Smooth muscle cell (in vitro differentiated cells): ENCODE measurements around the gene PPP1R26. TPM values are rescaled to one million over a fixed set of nuclear protein-coding genes. Genes with fewer than 3 reads are reported as not detected.

Experiments
- DNase-seq: peaks from one replicate; lab custom pipeline; 2025; ENCODE audit not compliant: unreplicated experiment; lab: John Stamatoyannopoulos, UW
- H2AFZ ChIP-seq: fragments of 200-600 bp; sonication (generic); 2 replicates; pipeline ENCODE4 v1.6.0; 2016; ENCODE audit warnings: antibody characterized with exemption, low read depth, mild to moderate bottlenecking
- H3F3A ChIP-seq: fragments of 200-600 bp; sonication (generic); 2 replicates; pipeline ENCODE4 v1.6.0; 2017; ENCODE audit warnings: antibody characterized with exemption, low read depth
- H3K27ac ChIP-seq: fragments of 200-600 bp; sonication (generic); 2 replicates; pipeline ENCODE4 v1.5.1; 2016; ENCODE audit warnings: low read depth, mild to moderate bottlenecking
- H3K27me3 ChIP-seq: fragments of 200-600 bp; sonication (generic); 2 replicates; pipeline ENCODE4 v1.6.1; 2016; ENCODE audit warnings: low read depth, mild to moderate bottlenecking
- H3K36me3 ChIP-seq: fragments of 200-600 bp; sonication (generic); 2 replicates; pipeline ENCODE4 v1.5.1; 2016; ENCODE audit warnings: low read depth
- H3K4me1 ChIP-seq: fragments of 200-600 bp; sonication (generic); 2 replicates; pipeline ENCODE4 v1.5.1; 2016; ENCODE audit warnings: low read depth
- H3K4me2 ChIP-seq: fragments of 200-600 bp; sonication (generic); 2 replicates; pipeline ENCODE4 v1.6.0; 2016; ENCODE audit warnings: mild to moderate bottlenecking
- H3K4me3 ChIP-seq: fragments of 200-600 bp; sonication (generic); 2 replicates; pipeline ENCODE4 v1.5.1; 2016; ENCODE audit warnings: mild to moderate bottlenecking
- H3K79me2 ChIP-seq: fragments of 200-600 bp; sonication (generic); 2 replicates; pipeline ENCODE4 v1.6.0; 2016; ENCODE audit warnings: low read depth, mild to moderate bottlenecking
- H3K9ac ChIP-seq: fragments of 200-600 bp; sonication (generic); 2 replicates; pipeline ENCODE4 v1.6.0; 2016; ENCODE audit warnings: low read depth
- H3K9me3 ChIP-seq: fragments of 200-600 bp; sonication (generic); replicated peaks from 2 replicates; pipeline ENCODE4 v1.5.1; 2016; ENCODE audit warnings: low read depth
- H4K20me1 ChIP-seq: fragments of 200-600 bp; sonication (generic); 2 replicates; pipeline ENCODE4 v1.6.0; 2016; ENCODE audit warnings: low read depth
- WGBS: methylation state at CpG from one replicate; pipeline ENCODE4 v1.1.7; 2016; ENCODE audit warnings: low lambda C conversion rate; 5-methylcytosine and 5-hydroxymethylcytosine counted together
- polyA plus RNA-seq: library from polyadenylated mRNA; unstranded; fragments of >200 nt; fragmentation: Nextera tagmentation; extraction: Ambion mirVana; gene quantifications from 2 replicates; pipeline ENCODE4 v1.2.1, GENCODE V29; 2016
- total RNA-seq: library from RNA; depleted of rRNA; stranded (reverse); fragments of >200 nt; gene quantifications from 2 replicates; pipeline ENCODE4 v1.2.3, GENCODE V29; 2014
- TF ChIP-seq, protein P1 (sequence below): fragments of 200-600 bp; sonication (generic); IDR thresholded peaks from 2 replicates; pipeline ENCODE4 v1.5.1; 2017; ENCODE audit warnings: borderline replicate concordance, mild to moderate bottlenecking, antibody characterized with exemption; ENCODE audit not compliant: insufficient read depth, poor library complexity, severe bottlenecking

Gene PPP1R26
- total and polyA plus RNA-seq, 2 experiments from 2014 or later, result 7.7 to 8.1 TPM

DNA sequence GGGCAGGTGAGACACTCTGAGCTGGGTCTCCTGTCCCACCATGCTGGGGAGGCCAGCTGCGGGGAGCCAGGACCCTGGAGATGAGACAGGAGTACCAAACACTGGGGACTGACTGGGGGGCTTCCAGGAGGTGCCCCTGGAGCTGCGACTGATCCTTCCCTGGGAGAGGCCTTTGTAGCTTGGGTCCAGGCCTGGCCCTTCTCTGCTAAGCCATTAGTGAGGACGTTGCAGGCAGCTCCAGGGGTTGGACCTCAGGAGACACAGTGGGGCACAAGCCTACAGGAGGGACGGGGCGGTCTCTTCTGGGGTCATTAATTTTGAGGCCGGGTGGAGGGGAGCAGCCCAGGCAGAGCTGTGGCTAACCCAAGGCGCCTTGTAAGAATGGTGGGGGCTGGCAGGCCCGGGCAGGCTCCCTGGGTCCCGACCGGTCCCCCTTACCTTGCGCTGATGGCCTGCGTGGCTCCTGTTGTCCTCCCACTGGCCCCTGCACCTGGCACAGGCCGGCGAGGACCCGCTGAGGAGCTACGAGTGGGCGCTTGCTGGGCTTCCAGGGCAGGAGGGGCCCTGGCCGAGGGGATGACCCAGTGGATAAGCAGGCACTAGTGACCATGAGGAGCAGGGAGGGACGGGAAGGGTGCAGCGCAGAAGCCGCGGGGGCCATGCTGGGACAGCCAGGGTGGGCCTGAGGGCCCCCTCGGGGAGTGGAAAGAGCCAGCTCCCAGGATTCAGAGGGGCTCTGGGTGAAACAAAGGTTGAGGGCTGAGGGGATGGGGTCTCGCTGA, 26.0 kb downstream of the PPP1R26 start:
- no peak for DNase-seq
- Histone ChIP-seq H3K9me3 (no peaks in the 10 kb centered on the region), H3K27ac (no peak overlapping the region), H3F3A (no peaks in the 10 kb centered on the region), H3K27me3 (no peaks in the 10 kb centered on the region), H3K79me2 (peaks cover 18% of the 10 kb centered on the region), H3K4me2 (no peak overlapping the region), H3K9ac (no peak overlapping the region), H2AFZ (no peak overlapping the region), H4K20me1 (peaks cover 22% of the 10 kb centered on the region), H3K4me1 (peaks cover 11% of the 10 kb centered on the region), H3K4me3 (no peak overlapping the region), H3K36me3 (no peaks in the 10 kb centered on the region)
- 96% methylated on average over 23 of the region's 24 CpGs for WGBS
- TF ChIP-seq, protein P1, sequence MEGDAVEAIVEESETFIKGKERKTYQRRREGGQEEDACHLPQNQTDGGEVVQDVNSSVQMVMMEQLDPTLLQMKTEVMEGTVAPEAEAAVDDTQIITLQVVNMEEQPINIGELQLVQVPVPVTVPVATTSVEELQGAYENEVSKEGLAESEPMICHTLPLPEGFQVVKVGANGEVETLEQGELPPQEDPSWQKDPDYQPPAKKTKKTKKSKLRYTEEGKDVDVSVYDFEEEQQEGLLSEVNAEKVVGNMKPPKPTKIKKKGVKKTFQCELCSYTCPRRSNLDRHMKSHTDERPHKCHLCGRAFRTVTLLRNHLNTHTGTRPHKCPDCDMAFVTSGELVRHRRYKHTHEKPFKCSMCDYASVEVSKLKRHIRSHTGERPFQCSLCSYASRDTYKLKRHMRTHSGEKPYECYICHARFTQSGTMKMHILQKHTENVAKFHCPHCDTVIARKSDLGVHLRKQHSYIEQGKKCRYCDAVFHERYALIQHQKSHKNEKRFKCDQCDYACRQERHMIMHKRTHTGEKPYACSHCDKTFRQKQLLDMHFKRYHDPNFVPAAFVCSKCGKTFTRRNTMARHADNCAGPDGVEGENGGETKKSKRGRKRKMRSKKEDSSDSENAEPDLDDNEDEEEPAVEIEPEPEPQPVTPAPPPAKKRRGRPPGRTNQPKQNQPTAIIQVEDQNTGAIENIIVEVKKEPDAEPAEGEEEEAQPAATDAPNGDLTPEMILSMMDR, result no peak

DNA sequence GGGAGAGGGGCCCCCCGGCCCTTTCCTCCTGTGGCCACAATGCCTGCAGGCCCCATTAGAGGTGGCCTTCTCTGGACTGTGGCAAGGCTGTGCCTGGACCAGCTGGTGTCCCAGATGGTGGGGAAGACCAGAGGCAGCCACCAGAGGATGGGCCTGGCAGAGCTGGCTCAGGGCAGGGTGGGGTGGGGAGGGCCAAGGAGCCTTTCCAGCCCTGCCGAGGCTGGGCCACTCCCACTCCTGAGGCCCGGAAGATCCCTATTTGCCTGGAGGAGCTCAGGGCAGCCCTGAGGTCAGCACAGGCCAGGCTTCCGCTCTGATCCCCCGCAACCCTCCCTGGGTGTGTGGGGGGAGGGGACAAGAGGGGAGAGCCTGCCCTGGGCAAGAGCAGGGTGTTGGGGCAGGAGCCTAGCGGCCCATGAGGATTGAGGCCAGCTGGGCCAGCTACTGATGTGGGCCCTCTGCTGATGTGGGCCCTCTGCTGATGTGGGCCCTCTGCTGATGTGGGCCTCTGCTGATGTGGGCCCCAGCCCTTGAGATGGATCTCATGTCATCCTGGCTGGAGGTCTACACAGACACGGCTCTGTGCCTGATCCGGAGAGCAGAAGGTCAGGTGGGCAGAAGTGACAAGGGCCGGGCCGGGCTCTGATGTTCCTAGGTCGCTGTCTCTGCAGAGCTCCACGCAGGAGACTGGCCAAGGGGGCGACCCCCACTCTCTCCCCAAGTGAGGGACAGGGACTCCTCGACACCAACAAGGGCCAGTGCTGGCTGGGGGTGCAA, 26.9 kb downstream of the PPP1R26 start:
- TF ChIP-seq, protein P1, result no peak
- Histone ChIP-seq H3K27me3 (no peaks in the 10 kb centered on the region), H3K4me1 (peaks cover 8% of the 10 kb centered on the region)

DNA sequence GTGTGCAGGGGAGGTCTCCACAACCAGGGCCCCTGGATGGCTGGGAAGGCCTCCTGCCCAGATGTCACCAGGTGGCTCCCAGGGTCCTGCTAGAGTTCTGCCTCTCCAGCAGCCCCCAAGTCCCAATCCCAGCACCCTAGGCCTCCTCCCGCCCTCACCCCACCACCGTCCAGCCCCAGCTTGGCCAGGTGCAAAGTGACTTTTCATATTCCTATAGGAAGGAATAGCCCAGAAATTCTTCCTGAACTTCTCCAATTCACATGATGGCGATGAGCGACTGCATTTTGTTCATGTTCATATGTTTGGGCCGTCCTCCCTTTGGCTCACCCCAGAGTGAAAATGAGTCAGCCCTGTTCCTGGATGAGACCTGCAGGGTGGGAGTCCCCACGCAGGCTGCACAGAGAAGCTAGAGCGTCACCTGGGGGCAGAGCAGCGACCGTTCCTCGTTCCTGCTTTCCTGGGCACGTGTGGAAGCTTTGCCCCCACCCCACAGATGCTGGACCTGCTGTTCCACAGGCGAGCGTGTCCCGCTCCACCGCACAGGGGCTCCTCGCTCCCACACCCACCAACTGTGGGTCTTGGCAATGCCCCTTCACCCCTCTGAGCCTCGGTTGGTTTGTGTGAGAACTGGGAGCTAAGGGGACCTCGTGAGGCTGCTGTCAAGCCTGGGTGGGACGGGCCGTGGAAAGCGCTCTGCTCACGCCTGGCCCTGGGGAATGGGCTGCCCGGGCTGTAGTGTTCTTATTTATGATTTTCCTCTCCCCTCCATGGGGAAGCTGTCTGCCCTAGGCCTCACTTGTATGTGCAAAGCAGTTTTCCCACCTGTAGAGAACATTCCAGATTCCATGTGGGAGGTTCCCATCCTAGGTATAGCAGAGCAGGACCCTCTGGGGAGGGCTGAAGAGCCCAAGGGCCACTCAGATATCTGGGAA, 27.8 kb downstream of the PPP1R26 start:
- H3K79me2 ChIP-seq, result peaks cover under 1% of the 10 kb centered on the region
- no peak overlapping the region for H2AFZ ChIP-seq
- no peak overlapping the region for H3K27ac ChIP-seq
- H3K9ac ChIP-seq, result no peak overlapping the region
- no peak overlapping the region for H3K4me2 ChIP-seq
- DNase-seq, result no peak
- H3K36me3 ChIP-seq, result no peaks in the 10 kb centered on the region
- 93% methylated on average over 23 of the region's 23 CpGs for WGBS
- no peak overlapping the region for H3K4me3 ChIP-seq
- H3K9me3 ChIP-seq, result no peaks in the 10 kb centered on the region
- peaks cover 10% of the 10 kb centered on the region for H4K20me1 ChIP-seq
- no peaks in the 10 kb centered on the region for H3F3A ChIP-seq
- TF ChIP-seq, protein P1, result no peak
- H3K27me3 ChIP-seq, result no peaks in the 10 kb centered on the region
- H3K4me1 ChIP-seq, result no peaks in the 10 kb centered on the region

More for the DNA sequence above, 26.9 kb downstream of the PPP1R26 start:
- Histone ChIP-seq H3K36me3 (no peaks in the 10 kb centered on the region), H3K4me3 (no peak overlapping the region), H3K79me2 (peaks cover 9% of the 10 kb centered on the region), H3K9ac (no peak overlapping the region), H2AFZ (no peak overlapping the region), H3K27ac (no peak overlapping the region), H4K20me1 (peaks cover 18% of the 10 kb centered on the region), H3K9me3 (no peaks in the 10 kb centered on the region), H3F3A (no peaks in the 10 kb centered on the region), H3K4me2 (no peak overlapping the region)
- DNase-seq, result no peak
- 72% methylated on average over 14 of the region's 14 CpGs for WGBS
